Measurements from ENCODE around the gene ODF2L. TPM values are rescaled to one million over a fixed set of nuclear protein-coding genes. Genes with fewer than 3 reads are reported as not detected.
A peak's percentile ranks its signal among the peaks of the same experiment; 100 is the strongest.

ODF2L gene
- total and polyA plus RNA-seq, 2 experiments from 2014 or later = 33.0 to 50.0 TPM

- in situ Hi-C loops (cut with MboI) = no loop called here
- H3K36me3 ChIP-seq (ENCODE audit: low read depth) = no peaks in the 10 kb centered on the region
- peaks cover 7% of the 10 kb centered on the region for H3K4me1 ChIP-seq (ENCODE audit: insufficient read depth)
- H4K20me1 ChIP-seq (ENCODE audit: insufficient read depth) = no peaks in the 10 kb centered on the region
- no peaks in the 10 kb centered on the region for H3K79me2 ChIP-seq (ENCODE audit: insufficient read depth)
- H2AFZ ChIP-seq = no peak overlapping the region
- 84 to 85% methylated on average over 4 of the region's 4 CpGs for WGBS, 2 experiments (ENCODE audit: low coverage in 1 of 2, low lambda C conversion rate in 2 of 2, missing lambda C conversion rate in 2 of 2)
- H3K9me3 ChIP-seq (ENCODE audit: low read depth) = no peaks in the 10 kb centered on the region
- H3K27ac ChIP-seq = no peak overlapping the region
- no peaks in the 10 kb centered on the region for H3K27me3 ChIP-seq (replicated peaks; ENCODE audit: insufficient read depth)
- DNase-seq = peak; percentile 33
- H3K4me2 ChIP-seq (ENCODE audit: unreplicated experiment) = no peak overlapping the region
- H3F3A ChIP-seq (ENCODE audit: insufficient read depth) = no peaks in the 10 kb centered on the region
- H3K9me2 ChIP-seq (ENCODE audit: insufficient read depth) = no peaks in the 10 kb centered on the region
- TF ChIP-seq EZH2 (IDR thresholded peaks at IDR 0.05; ENCODE audit: insufficient read depth, poor library complexity, severe bottlenecking) = no peak
- no peak for TF ChIP-seq EZH2phosphoT487 (IDR thresholded peaks at IDR 0.05; ENCODE audit: insufficient read depth, low read depth)
- H3K9ac ChIP-seq = no peak overlapping the region
- no peak overlapping the region for H3K4me3 ChIP-seq
Measured at GRCh38 chr1:86419277-86419903, 23.3 kb upstream of the ODF2L start.

GRCh38 chr1:86416343-86416742 lies 20.2 kb upstream of the ODF2L start:
- Histone ChIP-seq H3K9ac (no peak overlapping the region), H3K4me2 (ENCODE audit: unreplicated experiment) (no peak overlapping the region), H3K9me2 (ENCODE audit: insufficient read depth) (no peaks in the 10 kb centered on the region), H2AFZ (no peak overlapping the region), H3K4me3 (no peak overlapping the region), H3K27me3 (replicated peaks; ENCODE audit: insufficient read depth) (no peaks in the 10 kb centered on the region), H3K9me3 (ENCODE audit: low read depth) (no peaks in the 10 kb centered on the region), H3K4me1 (ENCODE audit: insufficient read depth) (no peaks in the 10 kb centered on the region), H3F3A (ENCODE audit: insufficient read depth) (no peaks in the 10 kb centered on the region), H3K27ac (no peak overlapping the region), H3K79me2 (ENCODE audit: insufficient read depth) (no peaks in the 10 kb centered on the region), H4K20me1 (ENCODE audit: insufficient read depth) (no peaks in the 10 kb centered on the region), H3K36me3 (ENCODE audit: low read depth) (no peaks in the 10 kb centered on the region)
- in situ Hi-C loops (cut with MboI) = no loop called here
- 88 to 93% methylated on average over 6 of the region's 6 CpGs for WGBS, 2 experiments (ENCODE audit: low coverage in 1 of 2, low lambda C conversion rate in 2 of 2, missing lambda C conversion rate in 2 of 2)
- no peak for DNase-seq
- TF ChIP-seq EZH2phosphoT487 (IDR thresholded peaks at IDR 0.05; ENCODE audit: insufficient read depth, low read depth) = no peak
- TF ChIP-seq EZH2 (IDR thresholded peaks at IDR 0.05; ENCODE audit: insufficient read depth, poor library complexity, severe bottlenecking) = no peak

- TF ChIP-seq EZH2 (IDR thresholded peaks at IDR 0.05; ENCODE audit: insufficient read depth, poor library complexity, severe bottlenecking) = no peak
- no peak for TF ChIP-seq EZH2phosphoT487 (IDR thresholded peaks at IDR 0.05; ENCODE audit: insufficient read depth, low read depth)
- H4K20me1 ChIP-seq (ENCODE audit: insufficient read depth) = no peaks in the 10 kb centered on the region
- H3K9ac ChIP-seq = no peak overlapping the region
- WGBS, 2 experiments (ENCODE audit: low coverage in 1 of 2, low lambda C conversion rate in 2 of 2, missing lambda C conversion rate in 2 of 2) = 86 to 92% methylated on average over 4 of the region's 4 CpGs
- H3F3A ChIP-seq (ENCODE audit: insufficient read depth) = no peaks in the 10 kb centered on the region
- DNase-seq = no peak
- no peaks in the 10 kb centered on the region for H3K9me3 ChIP-seq (ENCODE audit: low read depth)
- H2AFZ ChIP-seq = no peak overlapping the region
- H3K9me2 ChIP-seq (ENCODE audit: insufficient read depth) = no peaks in the 10 kb centered on the region
- no peaks in the 10 kb centered on the region for H3K79me2 ChIP-seq (ENCODE audit: insufficient read depth)
- no peak overlapping the region for H3K27ac ChIP-seq
- no peaks in the 10 kb centered on the region for H3K4me1 ChIP-seq (ENCODE audit: insufficient read depth)
- no peak overlapping the region for H3K4me3 ChIP-seq
- no peaks in the 10 kb centered on the region for H3K36me3 ChIP-seq (ENCODE audit: low read depth)
- H3K4me2 ChIP-seq (ENCODE audit: unreplicated experiment) = no peak overlapping the region
- no peaks in the 10 kb centered on the region for H3K27me3 ChIP-seq (replicated peaks; ENCODE audit: insufficient read depth)
- in situ Hi-C loops (cut with MboI) = no loop called here
Measured at GRCh38 chr1:86410879-86411278, 14.8 kb upstream of the ODF2L start.

GRCh38 chr1:86409416-86410021 lies 13.4 kb upstream of the ODF2L start:
- no peak overlapping the region; the same call in 1 of the 2 replicates for H2AFZ ChIP-seq
- H3K4me1 ChIP-seq (ENCODE audit: insufficient read depth) = no peaks in the 10 kb centered on the region
- H3K27ac ChIP-seq = no peak overlapping the region
- no peak overlapping the region for H3K9ac ChIP-seq
- H3K36me3 ChIP-seq (ENCODE audit: low read depth) = no peaks in the 10 kb centered on the region
- no peak overlapping the region for H3K4me3 ChIP-seq
- H3K4me2 ChIP-seq (ENCODE audit: unreplicated experiment) = no peak overlapping the region
- peak; percentile 60 for DNase-seq
- no peaks in the 10 kb centered on the region for H3K9me3 ChIP-seq (ENCODE audit: low read depth)
- in situ Hi-C loops (cut with MboI) = no loop called here
- H3K79me2 ChIP-seq (ENCODE audit: insufficient read depth) = no peaks in the 10 kb centered on the region
- no peaks in the 10 kb centered on the region for H3K27me3 ChIP-seq (replicated peaks; ENCODE audit: insufficient read depth)
- WGBS, 2 experiments (ENCODE audit: low coverage in 1 of 2, low lambda C conversion rate in 2 of 2, missing lambda C conversion rate in 2 of 2) = 53 to 63% methylated on average over 6 of the region's 6 CpGs
- H3K9me2 ChIP-seq (ENCODE audit: insufficient read depth) = no peaks in the 10 kb centered on the region
- TF ChIP-seq EZH2phosphoT487 (IDR thresholded peaks at IDR 0.05; ENCODE audit: insufficient read depth, low read depth) (no peak), EZH2 (IDR thresholded peaks at IDR 0.05; ENCODE audit: insufficient read depth, poor library complexity, severe bottlenecking) (no peak)
- H3F3A ChIP-seq (ENCODE audit: insufficient read depth) = no peaks in the 10 kb centered on the region
- H4K20me1 ChIP-seq (ENCODE audit: insufficient read depth) = no peaks in the 10 kb centered on the region

Measured in GM23248 (cell line).